ENCODE results near the gene FKBP4. TPM values are rescaled to one million over a fixed set of nuclear protein-coding genes. Genes with fewer than 3 reads are reported as not detected.

FKBP4 gene
- total and polyA plus RNA-seq, 2 donors (not counting 1 experiment from before 2014, with no cell fraction given): 19.3 to 56.7 TPM

DNA sequence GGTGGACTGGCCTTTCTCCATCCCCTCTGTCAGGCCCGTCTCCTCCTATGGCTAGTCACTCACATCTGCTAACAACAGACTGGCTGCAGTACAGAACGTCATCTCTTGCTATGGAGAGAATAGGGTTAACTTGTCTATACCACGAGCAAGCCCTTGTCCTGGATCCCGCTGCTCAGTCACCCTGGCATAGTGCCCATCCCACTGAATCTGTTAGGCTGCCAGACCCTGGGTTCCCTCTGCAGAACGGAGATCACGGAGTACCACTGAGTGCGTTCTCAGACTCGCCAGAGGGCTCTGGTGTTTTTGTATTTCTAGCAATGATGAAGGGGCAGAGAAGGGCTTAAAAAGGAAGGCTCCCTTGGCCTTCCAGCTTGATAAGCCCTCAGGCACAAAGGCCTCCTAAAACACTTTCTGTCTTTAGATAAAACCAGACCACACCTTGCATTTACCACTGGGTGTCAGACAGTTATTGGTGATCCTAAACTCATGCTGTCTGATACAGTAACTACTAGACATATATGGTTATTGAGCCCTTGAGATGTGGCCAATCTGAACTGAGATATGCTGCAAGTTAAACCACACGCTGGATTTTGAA, 46.4 kb downstream of the FKBP4 start:
- Histone ChIP-seq H3K9ac (ENCODE audit: low read length) (no peak overlapping the region), H2AFZ (ENCODE audit: insufficient read depth, low read depth, low read length, poor library complexity, severe bottlenecking) (no peak overlapping the region), H3K4me2 (replicated peaks; ENCODE audit: low read depth, low read length, poor library complexity, severe bottlenecking) (no peak overlapping the region), H3K4me3 (ENCODE audit: control extremely low read depth in 1 of 5, extremely low read depth in 1 of 5, insufficient read depth in 1 of 5, low read depth in 2 of 5, low read length in 4 of 5) (no peak overlapping the region), H3K79me2 (ENCODE audit: control insufficient read depth, insufficient read depth, low read length) (no peaks in the 10 kb centered on the region), H3K4me1 (ENCODE audit: control insufficient read depth in 2 of 2, insufficient read depth in 2 of 2, low read length in 2 of 2) (no peaks in the 10 kb centered on the region), H4K20me1 (ENCODE audit: control insufficient read depth, insufficient read depth, low read length, poor library complexity, severe bottlenecking) (no peaks in the 10 kb centered on the region), H3K27ac (ENCODE audit: low read length in 2 of 2) (no peak overlapping the region), H3K36me3 (replicated peaks in 1 of 2; ENCODE audit: control extremely low read depth in 1 of 2, control insufficient read depth in 1 of 2, extremely low read depth in 1 of 2, insufficient read depth in 2 of 2, low read length in 1 of 2) (peaks cover 0 to 33% of the 10 kb centered on the region in 2 experiments), H3K9me3 (ENCODE audit: control extremely low read depth in 1 of 3, control insufficient read depth in 2 of 3, insufficient read depth in 1 of 3, low read length in 2 of 3) (no peaks in the 10 kb centered on the region), H3K27me3 (replicated peaks in 1 of 4; ENCODE audit: control extremely low read depth in 1 of 4, control insufficient read depth in 3 of 4, insufficient read depth in 4 of 4, low read length in 3 of 4) (no peaks in the 10 kb centered on the region)
- Mint-ChIP-seq H3K27me3 (no peaks in the 10 kb centered on the region), H3K4me1 (no peaks in the 10 kb centered on the region), H3K9me3 (ENCODE audit: insufficient read depth) (no peaks in the 10 kb centered on the region), H3K27ac (no peak overlapping the region), H3K4me3 (no peak overlapping the region)
- ChIA-PET CTCF (no interaction called here), POLR2A (no interaction called here)
- 97% methylated on average over 3 of the region's 9 CpGs for WGBS (ENCODE audit: insufficient coverage)
- TF ChIP-seq EZH2 (IDR thresholded peaks at IDR 0.05; ENCODE audit: borderline replicate concordance, insufficient read depth, low read depth, low read length, poor library complexity, severe bottlenecking): no peak
- TF ChIP-seq, protein P1, sequence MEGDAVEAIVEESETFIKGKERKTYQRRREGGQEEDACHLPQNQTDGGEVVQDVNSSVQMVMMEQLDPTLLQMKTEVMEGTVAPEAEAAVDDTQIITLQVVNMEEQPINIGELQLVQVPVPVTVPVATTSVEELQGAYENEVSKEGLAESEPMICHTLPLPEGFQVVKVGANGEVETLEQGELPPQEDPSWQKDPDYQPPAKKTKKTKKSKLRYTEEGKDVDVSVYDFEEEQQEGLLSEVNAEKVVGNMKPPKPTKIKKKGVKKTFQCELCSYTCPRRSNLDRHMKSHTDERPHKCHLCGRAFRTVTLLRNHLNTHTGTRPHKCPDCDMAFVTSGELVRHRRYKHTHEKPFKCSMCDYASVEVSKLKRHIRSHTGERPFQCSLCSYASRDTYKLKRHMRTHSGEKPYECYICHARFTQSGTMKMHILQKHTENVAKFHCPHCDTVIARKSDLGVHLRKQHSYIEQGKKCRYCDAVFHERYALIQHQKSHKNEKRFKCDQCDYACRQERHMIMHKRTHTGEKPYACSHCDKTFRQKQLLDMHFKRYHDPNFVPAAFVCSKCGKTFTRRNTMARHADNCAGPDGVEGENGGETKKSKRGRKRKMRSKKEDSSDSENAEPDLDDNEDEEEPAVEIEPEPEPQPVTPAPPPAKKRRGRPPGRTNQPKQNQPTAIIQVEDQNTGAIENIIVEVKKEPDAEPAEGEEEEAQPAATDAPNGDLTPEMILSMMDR (IDR thresholded peaks at IDR 0.05): no peak
- DNase-seq: no peak
- intact Hi-C loops (cut with micrococcal nuclease): no loop called here
- no peak for ATAC-seq (ENCODE audit: low read depth)

DNA sequence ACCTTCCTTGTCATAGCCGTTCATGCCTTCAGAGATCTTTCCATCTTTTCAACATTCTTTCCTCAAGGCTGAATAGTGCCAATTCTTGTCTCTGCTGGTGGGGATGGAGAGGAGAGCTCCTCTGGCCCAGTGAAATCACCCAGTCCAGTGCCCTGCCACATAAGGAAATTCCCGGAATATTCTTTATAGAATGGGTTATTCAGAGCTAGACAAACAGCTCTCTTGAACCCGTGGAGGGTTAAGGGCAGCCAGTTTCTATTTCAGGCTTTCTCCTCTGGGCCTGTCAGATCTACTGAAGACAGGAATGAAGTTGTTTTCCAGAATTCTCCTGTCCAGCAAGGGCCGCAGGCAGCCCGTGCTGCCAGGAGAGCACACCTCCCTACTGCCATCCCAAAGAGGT, 48.2 kb downstream of the FKBP4 start:
- no peak overlapping the region for H2AFZ ChIP-seq (ENCODE audit: insufficient read depth, low read depth, low read length, poor library complexity, severe bottlenecking)
- Mint-ChIP-seq H3K9me3 (ENCODE audit: insufficient read depth) (no peaks in the 10 kb centered on the region), H3K27ac (no peak overlapping the region), H3K4me1 (no peaks in the 10 kb centered on the region), H3K27me3 (no peaks in the 10 kb centered on the region), H3K4me3 (no peak overlapping the region)
- 97% methylated on average over 4 of the region's 5 CpGs for WGBS (ENCODE audit: insufficient coverage)
- ATAC-seq (ENCODE audit: low read depth) (no peak), DNase-seq (no peak)
- H3K27ac ChIP-seq (ENCODE audit: low read length in 2 of 2): no peak overlapping the region
- H3K9me3 ChIP-seq (ENCODE audit: control extremely low read depth in 1 of 3, control insufficient read depth in 2 of 3, insufficient read depth in 1 of 3, low read length in 2 of 3): no peaks in the 10 kb centered on the region
- H3K27me3 ChIP-seq (replicated peaks in 1 of 4; ENCODE audit: control extremely low read depth in 1 of 4, control insufficient read depth in 3 of 4, insufficient read depth in 4 of 4, low read length in 3 of 4): no peaks in the 10 kb centered on the region
- TF ChIP-seq, protein P1 (IDR thresholded peaks at IDR 0.05): no peak
- no peak for TF ChIP-seq EZH2 (IDR thresholded peaks at IDR 0.05; ENCODE audit: borderline replicate concordance, insufficient read depth, low read depth, low read length, poor library complexity, severe bottlenecking)
- ChIA-PET POLR2A (no interaction called here), CTCF (interaction anchor here (1.2 kb wide), 1 partner anchor 962 kb away, joined by 3 read pairs; no protein-coding TSS in a partner anchor)
- H3K36me3 ChIP-seq (replicated peaks in 1 of 2; ENCODE audit: control extremely low read depth in 1 of 2, control insufficient read depth in 1 of 2, extremely low read depth in 1 of 2, insufficient read depth in 2 of 2, low read length in 1 of 2): peaks cover 0 to 39% of the 10 kb centered on the region in 2 experiments
- no peak overlapping the region for H3K9ac ChIP-seq (ENCODE audit: low read length)
- no peak overlapping the region for H3K4me3 ChIP-seq (ENCODE audit: control extremely low read depth in 1 of 5, extremely low read depth in 1 of 5, insufficient read depth in 1 of 5, low read depth in 2 of 5, low read length in 4 of 5)
- H3K79me2 ChIP-seq (ENCODE audit: control insufficient read depth, insufficient read depth, low read length): no peaks in the 10 kb centered on the region
- no peak overlapping the region for H3K4me2 ChIP-seq (replicated peaks; ENCODE audit: low read depth, low read length, poor library complexity, severe bottlenecking)
- H3K4me1 ChIP-seq (ENCODE audit: control insufficient read depth in 2 of 2, insufficient read depth in 2 of 2, low read length in 2 of 2): no peaks in the 10 kb centered on the region
- no peaks in the 10 kb centered on the region for H4K20me1 ChIP-seq (ENCODE audit: control insufficient read depth, insufficient read depth, low read length, poor library complexity, severe bottlenecking)
- intact Hi-C loops (cut with micrococcal nuclease): no loop called here

Data from B cell (primary cell).